ENCODE data around the gene RP9. TPM values are rescaled to one million over a fixed set of nuclear protein-coding genes. Genes with fewer than 3 reads are reported as not detected.

Gene RP9
- total RNA-seq, 1 experiment from 2014 or later, result 10.7 TPM

- TF ChIP-seq PRDM15 (CRISPR knock-in tag; IDR thresholded peaks at IDR 0.05) (no peak), ETV6 (CRISPR knock-in tag; IDR thresholded peaks at IDR 0.05) (no peak), E2F5 (CRISPR knock-in tag; IDR thresholded peaks at IDR 0.05) (peak; percentile 71; the same call in 1 of the 2 replicates), FOXK1 (CRISPR knock-in tag; IDR thresholded peaks at IDR 0.05) (peak; percentile 90), ZBTB43 (CRISPR knock-in tag; IDR thresholded peaks at IDR 0.05) (peak; percentile 8; the same call in 1 of the 2 replicates), USF2 (CRISPR knock-in tag; IDR thresholded peaks at IDR 0.05) (peak; percentile 38; the same call in 1 of the 2 replicates), SP1 (CRISPR knock-in tag; conservative IDR thresholded peaks at IDR 0.05) (peak; percentile 85)
Observed at GRCh38 chr7:33062782-33063443, 46.3 kb downstream of the RP9 start (continued).

- Mint-ChIP-seq H3K4me1 (peaks cover 18% of the 10 kb centered on the region), H3K9me3 (peaks cover 24% of the 10 kb centered on the region), H3K27me3 (ENCODE audit: low read depth) (no peaks in the 10 kb centered on the region; the same call in none of the 2 replicates), H3K27ac (peak within 1 kb of the TSS; percentile 92), H3K36me3 (peaks cover 18% of the 10 kb centered on the region), H3K4me3 (peak within 1 kb of the TSS; percentile 90)
- ChIA-PET POLR2A (interaction anchor here (0.6 to 0.9 kb wide), 3 partner anchors 30 to 567 kb away, joined by 3 to 5 read pairs (median 3); partner anchors contain the start of gene AVL9), CTCF (interaction anchor here (0.8 to 3.0 kb wide), 7 partner anchors 13 to 216 kb away, joined by 3 to 26 read pairs (median 3); partner anchors contain the start of genes FKBP9 and RP9)
- DNase-seq (ENCODE audit: low spot score) (peak; percentile 36), ATAC-seq (peak; percentile 0; the same call in 1 of the 2 replicates)
- TF ChIP-seq HMGXB4 (CRISPR knock-in tag; IDR thresholded peaks at IDR 0.05) (peak; percentile 61; the same call in 1 of the 2 replicates), SMAD4 (CRISPR knock-in tag; IDR thresholded peaks at IDR 0.05) (peak; percentile 66; the same call in 1 of the 2 replicates), ETV6 (CRISPR knock-in tag; IDR thresholded peaks at IDR 0.05) (0 out of 2 replicates have a peak, but pooled peaks have one; percentile 35), CTCF (IDR thresholded peaks at IDR 0.05) (no peak), ZNF317 (CRISPR knock-in tag; IDR thresholded peaks at IDR 0.05; ENCODE audit: borderline replicate concordance, low read depth) (0 out of 2 replicates have a peak, but pooled peaks have one; percentile 26), GABPB1 (CRISPR knock-in tag; IDR thresholded peaks at IDR 0.05) (peak; percentile 44), ZBTB43 (CRISPR knock-in tag; IDR thresholded peaks at IDR 0.05) (peak; percentile 72; the same call in 1 of the 2 replicates), NR1H2 (CRISPR knock-in tag; IDR thresholded peaks at IDR 0.05) (no peak), ARID4B (CRISPR knock-in tag; IDR thresholded peaks at IDR 0.05; ENCODE audit: borderline replicate concordance) (peak; percentile 85; the same call in 1 of the 2 replicates), RELA (CRISPR knock-in tag; IDR thresholded peaks at IDR 0.05; ENCODE audit: borderline replicate concordance) (peak; percentile 62; the same call in 1 of the 2 replicates)
Observed at GRCh38 chr7:33062023-33062781, 47.0 kb downstream of the RP9 start, which contains the start of gene NT5C3A. NT5C3A (minus strand) TSS chr7:33062776; CDS start chr7:33062705, 71 bp downstream.
